BJ (cell line): ENCODE data around the gene SFRP2. TPM values are rescaled to one million over a fixed set of nuclear protein-coding genes. Genes with fewer than 3 reads are reported as not detected.

Source experiments
- CTCF ChIA-PET: fragments of 350-600 bp; formaldehyde crosslinking; extraction: SDS; loops from one replicate; lab custom pipeline; 2021; ENCODE audit warnings: antibody characterized with exemption, inconsistent platforms; lab: Yijun Ruan, JAX
- POLR2A ChIA-PET: fragments of 300-600 bp; sonication (Branson Sonifier 250); formaldehyde crosslinking; extraction: SDS; loops from one replicate; lab custom pipeline; 2021; ENCODE audit warnings: antibody characterized with exemption; lab: Charles Lee
- DNase-seq: peaks from one replicate; pipeline ENCODE4 v3.0.0-alpha.2; 2011; ENCODE audit warnings: low read depth
- H3K27me3 ChIP-seq: 2 replicates; pipeline ENCODE4 v1.6.0; 2011; ENCODE audit warnings: low read length; ENCODE audit not compliant: control insufficient read depth, insufficient read depth
- H3K36me3 ChIP-seq: 2 replicates; pipeline ENCODE4 v1.5.1; 2011; ENCODE audit warnings: low read length; ENCODE audit not compliant: control insufficient read depth, insufficient read depth
- H3K4me3 ChIP-seq: 2 replicates; pipeline ENCODE4 v1.5.1; 2011; ENCODE audit warnings: low read depth, mild to moderate bottlenecking, control low read depth, low read length
- CTCF ChIP-seq: IDR thresholded peaks from 2 replicates; pipeline ENCODE4 v1.5.1; 2011; ENCODE audit warnings: low read depth, mild to moderate bottlenecking, control low read depth, inconsistent platforms, low read length, moderate library complexity; ENCODE audit not compliant: insufficient read depth
- polyA plus RNA-seq: library from polyadenylated mRNA; depleted of rRNA; stranded (reverse); fragments of >200 nt; gene quantifications from 2 replicates; pipeline ENCODE4 v1.2.3, GENCODE V29; 2011

The SFRP2 gene
- polyA plus RNA-seq, 1 experiment = 0.05 TPM

DNA sequence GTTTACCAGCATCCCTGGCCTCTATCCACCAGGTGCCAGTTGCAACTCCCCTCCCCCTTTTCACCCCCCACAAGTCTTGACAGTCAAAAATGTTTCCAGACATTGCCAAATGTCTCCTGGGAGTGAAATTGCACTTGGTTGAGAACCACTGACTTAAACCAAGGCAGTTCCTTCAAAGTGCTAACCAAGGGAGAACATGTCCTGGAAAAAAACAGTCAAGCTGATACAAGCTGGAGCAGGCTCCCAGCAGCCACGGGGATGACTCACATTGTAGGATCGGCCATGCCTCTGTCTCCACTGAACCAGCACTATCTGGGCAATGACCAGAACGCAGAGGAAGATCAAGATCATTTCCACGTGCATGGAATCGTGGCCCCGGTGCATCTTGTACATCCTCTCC, 40.5 kb downstream of the SFRP2 start:
- TF ChIP-seq CTCF = no peak
- ChIA-PET POLR2A (no interaction called here), CTCF (interaction anchor here (0.6 to 3.9 kb wide), 5 partner anchors 38 to 154 kb away, joined by 3 to 30 read pairs (median 3); no protein-coding TSS in a partner anchor)
- H3K4me3 ChIP-seq = no peak overlapping the region
- DNase-seq = peak; percentile 29
- peaks cover 2% of the 10 kb centered on the region for H3K27me3 ChIP-seq
- H3K36me3 ChIP-seq = no peaks in the 10 kb centered on the region

- CTCF ChIA-PET = interaction anchor here (1.4 kb wide), 1 partner anchor 39 kb away, joined by 3 read pairs; no protein-coding TSS in a partner anchor
- H3K27me3 ChIP-seq = peaks cover 2% of the 10 kb centered on the region
- DNase-seq = no peak
- no peak for TF ChIP-seq CTCF
- H3K4me3 ChIP-seq = no peak overlapping the region
- H3K36me3 ChIP-seq = no peaks in the 10 kb centered on the region
- POLR2A ChIA-PET = no interaction called here
Observed at GRCh38 chr4:153747406-153747955, 41.4 kb downstream of the SFRP2 start.

DNA sequence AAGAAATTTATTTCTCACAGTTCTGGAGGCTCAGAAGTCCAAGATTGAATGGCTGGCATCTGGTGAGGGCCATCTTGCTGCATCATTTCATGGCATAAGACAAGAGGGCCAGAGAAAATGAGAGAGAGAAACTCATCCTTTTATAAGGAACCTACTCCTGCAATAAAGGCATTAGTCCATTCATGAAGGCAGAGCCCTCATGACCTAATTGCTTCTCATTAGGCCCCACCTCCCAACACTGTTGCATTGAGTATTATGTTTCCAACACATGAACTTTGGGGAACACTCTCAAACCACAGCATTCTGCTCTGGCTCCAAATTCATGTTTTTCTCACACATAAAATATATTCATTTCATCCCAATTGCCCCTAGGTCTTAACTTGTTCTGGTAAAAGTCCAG, 43.2 kb downstream of the SFRP2 start:
- CTCF ChIA-PET = no interaction called here
- Histone ChIP-seq H3K4me3 (no peak overlapping the region), H3K36me3 (no peaks in the 10 kb centered on the region), H3K27me3 (no peaks in the 10 kb centered on the region)
- DNase-seq = no peak
- POLR2A ChIA-PET = no interaction called here
- no peak for TF ChIP-seq CTCF

DNA sequence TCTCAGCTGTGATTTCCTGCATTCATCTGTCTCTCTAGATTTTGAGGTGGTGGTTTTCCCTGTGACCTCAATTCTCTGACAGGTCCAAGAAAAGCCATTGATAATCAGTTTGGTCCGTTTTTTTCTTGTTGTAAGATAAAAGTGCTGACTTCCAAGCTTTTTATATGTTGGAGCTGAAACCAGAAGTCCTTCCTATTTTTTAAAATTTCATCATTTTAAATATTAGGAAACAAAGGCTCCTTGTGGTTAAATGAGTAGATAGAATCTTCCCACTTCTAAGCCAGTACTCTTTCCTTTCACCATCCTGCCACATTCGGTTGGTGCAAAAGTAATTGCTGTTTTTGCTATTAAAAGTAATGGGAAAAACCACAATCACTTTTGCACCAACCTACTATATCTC, 47.3 kb downstream of the SFRP2 start:
- Histone ChIP-seq H3K27me3 (no peaks in the 10 kb centered on the region), H3K36me3 (no peaks in the 10 kb centered on the region), H3K4me3 (no peak overlapping the region)
- ChIA-PET CTCF (interaction anchor here (2.1 to 5.1 kb wide), 2 partner anchors 8 to 107 kb away, joined by 6 to 18 read pairs; no protein-coding TSS in a partner anchor), POLR2A (no interaction called here)
- DNase-seq = no peak
- no peak for TF ChIP-seq CTCF

DNA sequence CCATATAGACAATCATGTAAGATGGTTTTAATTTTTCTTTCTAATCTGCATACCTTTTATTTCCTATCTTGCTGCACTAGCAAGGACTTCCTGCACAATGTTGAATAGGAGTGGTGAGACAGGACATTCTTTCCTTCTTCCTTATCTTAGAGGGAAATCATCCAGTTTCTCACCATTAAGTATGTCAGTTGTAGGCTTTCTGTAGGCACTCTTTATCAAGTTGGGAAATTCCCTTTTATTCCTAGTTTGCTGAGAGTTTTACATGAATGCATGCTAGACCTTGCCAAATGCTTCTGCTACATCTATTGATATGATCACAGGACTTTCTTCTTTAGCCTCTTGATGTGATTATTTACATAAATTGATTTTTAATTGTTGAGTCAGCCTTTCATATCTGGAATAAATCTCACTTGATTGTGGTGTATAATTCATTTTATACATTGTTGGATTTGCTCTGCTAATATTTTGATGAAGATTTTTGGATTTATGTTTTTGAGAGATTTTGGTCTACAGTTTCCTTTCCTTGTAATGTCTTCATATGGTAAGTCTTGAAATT, 52.9 kb downstream of the SFRP2 start:
- H3K27me3 ChIP-seq = no peaks in the 10 kb centered on the region
- no peak for DNase-seq
- H3K36me3 ChIP-seq = no peaks in the 10 kb centered on the region
- no peak overlapping the region for H3K4me3 ChIP-seq
- no peak for TF ChIP-seq CTCF
- POLR2A ChIA-PET = no interaction called here
- CTCF ChIA-PET = no interaction called here
